ENCODE measurements around the gene COLEC12.

The COLEC12 gene

GRCh38 chr18:267688-268552 is 232.6 kb downstream of the COLEC12 start, which contains the start of gene THOC1:
Gene THOC1 (minus strand): TSS chr18:268047. CDS start chr18:268019, 28 bp downstream.
- peak; percentile 88 for DNase-seq

GRCh38 chr18:267380-267687 is 233.2 kb downstream of the COLEC12 start:
- peak; percentile 70 for DNase-seq

Measured in NCI-H2171 treated with DMSO at 0.1 percent for 48 hours (cell line).